Measurements from ENCODE around the gene GALNT4.
A peak's percentile ranks its signal among the peaks of the same experiment; 100 is the strongest.

The GALNT4 gene

DNA sequence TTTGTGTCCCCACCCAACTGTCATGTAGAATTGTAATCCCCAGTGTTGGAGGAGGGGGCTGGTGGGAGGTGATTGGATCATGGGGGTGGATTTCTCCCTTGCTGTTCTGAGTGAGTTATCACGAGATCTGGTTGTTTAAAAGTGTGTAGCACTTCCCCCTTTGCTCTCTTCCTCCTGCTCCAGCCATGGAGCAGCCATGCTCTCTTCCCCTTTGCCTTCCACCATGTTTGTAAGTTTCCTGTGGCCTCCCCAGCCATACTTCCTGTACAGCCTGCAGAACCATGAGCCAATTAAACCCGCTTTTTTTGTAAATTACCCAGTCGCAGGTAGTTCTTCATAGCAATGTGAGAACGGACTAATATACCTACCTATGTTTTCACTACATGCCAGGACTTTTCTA, 3.8 kb upstream of the GALNT4 start:
- no peak for DNase-seq

DNA sequence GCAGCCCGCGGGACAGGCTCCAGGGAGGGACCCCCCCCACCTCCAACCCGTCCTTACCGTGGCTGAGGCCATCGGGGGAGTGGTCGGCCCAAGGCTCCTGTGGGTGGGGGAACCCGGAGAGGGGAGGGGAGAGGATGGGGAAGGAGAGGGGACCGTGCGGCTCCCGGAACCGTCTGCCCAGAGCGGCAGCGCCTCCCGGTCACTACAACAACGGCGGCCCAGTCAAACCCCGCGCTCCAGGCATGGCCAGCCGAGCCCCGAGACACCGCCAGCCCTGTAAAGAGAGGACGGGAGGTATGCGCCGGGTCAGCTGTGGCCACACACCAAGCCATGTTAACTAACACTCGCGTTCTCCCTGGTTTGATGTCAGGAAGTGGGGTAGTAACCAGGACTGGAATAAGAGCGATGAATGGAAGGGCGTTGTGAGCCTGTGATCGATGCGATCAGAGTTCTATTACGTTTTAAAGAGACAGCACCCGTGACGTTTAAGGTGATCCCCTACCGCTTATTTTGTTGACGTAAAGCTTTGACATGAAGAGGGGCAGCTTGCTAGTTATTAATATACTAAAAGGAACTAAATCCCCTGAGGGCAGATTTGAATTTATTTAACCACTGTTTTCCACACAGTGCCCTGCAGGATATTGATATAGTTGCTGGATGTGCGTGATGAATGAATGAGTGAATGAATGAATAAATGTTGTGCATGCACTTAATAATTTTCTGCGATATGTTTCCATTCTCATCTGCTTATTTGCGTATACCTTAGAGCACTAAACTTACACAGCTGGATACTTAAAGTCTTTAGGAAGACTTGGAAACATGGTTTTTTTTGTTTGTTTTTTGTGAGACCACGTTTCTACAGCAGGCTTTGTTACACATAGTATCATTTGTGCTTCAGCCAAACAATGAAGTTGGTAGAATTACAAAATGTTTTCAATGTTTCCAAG, 1.5 kb upstream of the GALNT4 start, which contains the start of gene POC1B:
TSS of gene POC1B (minus strand) at position 224 of the 947 bp plus-strand sequence. CDS start at position 72, 152 bp downstream.
- peak; percentile 82 for DNase-seq

DNA sequence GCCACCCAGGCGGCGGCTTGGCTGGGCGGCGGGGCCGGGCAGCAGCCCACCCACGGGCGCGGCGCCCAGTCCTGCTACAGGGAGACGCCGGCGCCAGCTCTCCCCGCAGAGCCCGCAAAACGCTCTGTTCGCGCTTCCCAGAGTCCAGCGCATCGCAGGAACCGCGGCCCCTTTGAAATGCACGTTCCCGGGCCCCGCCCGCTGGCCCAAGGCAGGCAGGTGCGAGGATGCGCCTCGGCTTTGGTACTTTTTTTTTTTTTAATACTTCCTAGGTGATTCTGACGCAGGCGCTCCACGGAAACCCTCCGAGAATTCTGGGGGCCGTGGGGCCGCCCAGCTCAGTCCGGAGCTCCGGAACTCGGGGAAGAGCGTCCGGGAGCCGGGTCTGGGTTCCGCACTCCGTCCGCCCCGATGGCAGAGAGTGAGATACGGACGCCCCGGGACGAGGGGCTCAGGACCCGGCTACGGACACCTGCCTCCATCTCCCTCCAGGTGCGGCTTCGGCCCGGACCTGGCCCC, 768 bp upstream of the GALNT4 start:
- peak; percentile 13 for DNase-seq

DNA sequence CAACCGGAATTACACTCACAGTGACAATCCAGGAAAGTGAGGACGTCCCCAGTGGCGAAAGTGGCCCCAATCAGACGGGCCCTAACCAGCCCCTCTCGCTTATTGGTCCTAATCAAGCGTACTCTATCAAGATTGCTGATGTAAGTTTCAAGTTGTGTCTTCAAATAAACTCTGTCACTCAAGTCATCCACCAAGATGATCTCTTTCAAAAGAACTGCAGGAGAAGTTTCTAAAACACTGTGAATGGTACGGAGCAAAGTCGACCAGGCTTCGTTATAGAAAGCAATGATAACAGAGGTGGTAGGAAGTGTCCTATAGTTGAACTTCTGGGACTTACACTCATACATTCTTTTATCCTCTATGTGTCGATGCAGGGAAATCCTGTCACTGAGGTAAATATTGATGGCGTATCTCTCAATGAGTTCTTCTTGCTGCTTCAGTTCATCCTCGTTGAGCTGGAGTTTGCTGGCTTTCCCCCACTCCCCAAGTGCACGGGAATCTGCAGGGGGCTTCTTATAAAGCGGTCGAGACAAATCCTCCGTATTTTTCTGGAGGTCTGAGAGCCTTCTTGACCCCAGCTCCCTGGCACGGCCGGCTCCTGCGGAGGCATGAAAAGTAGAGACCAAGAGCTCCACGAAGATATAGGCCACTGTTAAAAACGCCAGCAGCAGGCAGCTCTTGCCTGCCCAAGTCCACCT, 604 bp downstream of the GALNT4 start:
- DNase-seq: no peak

DNA sequence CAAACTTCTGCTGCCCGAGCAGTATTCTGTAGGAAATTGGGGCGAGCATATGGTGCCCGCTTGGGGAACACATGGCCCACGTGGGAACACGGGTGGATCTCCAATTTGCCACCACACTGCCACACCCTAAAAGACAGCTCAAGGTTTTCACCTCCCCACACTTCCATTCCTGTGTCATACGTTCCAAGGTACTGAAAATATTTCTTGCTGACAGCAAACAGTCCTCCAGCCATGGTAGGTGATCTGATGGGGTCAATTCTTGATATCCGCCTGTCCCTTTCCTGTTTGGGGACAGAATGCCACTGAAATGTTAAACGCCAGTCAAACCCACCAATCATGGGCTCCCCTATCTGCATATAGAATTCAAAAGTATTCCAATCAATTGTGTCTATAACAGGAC, 1.2 kb downstream of the GALNT4 start:
- no peak for DNase-seq

DNA sequence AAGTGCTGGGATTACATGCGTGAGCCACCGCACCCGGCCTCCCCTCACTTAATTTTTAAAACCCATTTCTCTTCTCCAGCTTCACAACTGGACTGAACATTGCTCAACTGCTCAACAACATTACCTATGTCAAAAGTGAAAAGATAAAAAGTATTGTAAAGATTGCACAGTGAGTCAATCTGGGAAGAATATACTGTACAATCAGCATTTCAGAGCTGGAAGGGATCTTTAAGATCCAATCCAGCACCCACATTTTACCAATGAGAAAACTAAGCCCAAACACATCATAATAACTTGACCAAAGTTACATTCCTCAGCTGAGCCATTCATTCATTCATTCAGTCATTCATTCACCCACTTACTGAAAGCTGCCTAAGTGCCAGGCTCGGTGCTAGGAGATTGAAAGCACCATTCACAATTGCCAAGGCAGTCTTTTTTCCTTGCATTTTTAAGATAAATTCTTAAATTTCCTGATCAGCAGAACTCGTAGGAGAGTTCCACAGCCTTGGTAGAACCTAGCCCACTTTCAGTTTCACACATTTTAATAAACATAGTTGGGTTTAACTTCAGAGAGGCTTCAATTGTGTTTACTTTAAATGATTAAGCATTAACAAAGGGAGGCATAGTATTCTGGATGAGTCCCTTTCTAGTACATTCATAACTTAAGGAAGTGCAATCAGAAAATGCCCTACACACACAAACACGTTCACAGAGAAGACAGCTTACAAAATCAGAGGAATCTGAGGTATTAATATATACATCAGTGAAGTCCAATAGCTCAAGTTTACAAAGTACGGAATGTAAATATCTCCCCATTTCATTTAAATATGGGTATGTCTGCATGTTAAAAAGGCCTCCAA, 3.0 kb downstream of the GALNT4 start:
- no peak for DNase-seq

DNA sequence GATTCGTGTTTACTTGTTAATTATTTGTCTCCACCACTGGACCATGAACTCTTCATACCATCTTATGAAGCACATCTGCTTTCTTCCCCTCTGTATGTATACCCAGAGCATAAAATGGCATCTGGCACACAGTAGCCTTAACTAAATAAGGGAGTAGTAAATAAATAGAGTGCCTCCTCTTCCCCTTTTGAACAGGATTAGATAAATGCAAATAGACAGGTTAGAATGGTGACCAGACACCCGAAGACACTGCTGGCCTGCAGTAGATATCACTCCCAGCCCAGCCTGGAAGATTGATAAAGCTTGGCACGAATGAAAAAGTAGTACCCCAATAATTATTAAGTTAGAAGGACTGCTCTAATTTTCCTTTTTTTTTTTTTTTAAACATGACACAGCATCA, 6.9 kb downstream of the GALNT4 start:
- no peak for DNase-seq

DNA sequence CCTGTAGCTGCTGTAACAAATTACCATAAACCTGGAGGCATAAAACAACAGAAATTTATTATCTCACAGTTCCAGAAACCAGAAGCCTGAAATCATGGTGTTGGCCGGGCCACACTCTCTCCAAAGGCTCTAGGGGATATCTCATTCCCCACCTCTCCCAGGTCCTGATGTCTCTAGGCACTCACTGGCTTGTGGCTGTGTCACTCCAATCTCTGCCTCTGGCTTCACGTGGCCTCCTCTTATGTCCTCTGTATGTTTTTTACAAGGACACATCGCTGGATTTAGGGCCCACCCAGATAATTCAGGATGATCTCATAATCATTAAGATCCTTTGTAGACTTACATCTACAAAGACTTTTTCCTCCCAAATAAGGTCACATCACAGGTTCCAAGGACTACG, 8.0 kb downstream of the GALNT4 start:
- no peak for DNase-seq

DNA sequence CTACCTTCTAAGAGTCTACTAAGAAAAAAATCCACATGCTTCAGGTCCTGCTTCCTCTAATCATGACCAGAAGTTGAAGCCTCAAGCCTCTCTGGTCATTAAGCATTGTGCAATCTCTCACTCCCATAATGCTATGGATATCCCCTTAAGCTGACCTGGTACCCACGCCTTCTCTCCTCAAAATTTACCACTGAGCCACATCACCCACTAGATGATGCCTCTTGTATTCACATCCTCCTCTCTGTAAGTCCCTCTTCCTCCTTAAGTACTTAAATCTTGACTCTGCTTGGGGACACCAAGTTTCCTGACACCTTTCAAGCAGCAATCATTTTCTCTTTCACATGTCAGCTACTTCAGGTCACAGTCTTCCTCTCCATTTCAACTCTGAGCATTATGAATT, 9.8 kb downstream of the GALNT4 start:
- no peak for DNase-seq

DNA sequence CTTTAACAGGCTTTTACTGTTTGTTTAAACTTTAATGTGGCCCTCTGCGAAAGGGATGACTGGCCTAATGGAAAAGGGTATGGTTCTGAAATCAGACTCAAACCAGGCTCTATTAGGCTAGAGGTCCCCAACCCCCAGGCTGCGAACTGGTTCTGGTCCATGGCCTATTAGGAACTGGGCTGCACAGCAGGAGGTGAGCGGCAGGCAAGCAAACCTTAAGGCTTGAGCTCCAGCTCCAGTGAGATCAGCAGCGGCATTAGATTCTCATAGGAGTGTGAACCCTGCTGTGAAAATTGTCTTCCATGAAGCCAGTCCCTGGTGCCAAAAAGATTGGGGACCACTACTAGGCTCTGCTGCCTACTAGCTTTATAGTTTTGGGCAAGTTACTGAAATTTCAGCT, 11.1 kb downstream of the GALNT4 start:
- no peak for DNase-seq

DNA sequence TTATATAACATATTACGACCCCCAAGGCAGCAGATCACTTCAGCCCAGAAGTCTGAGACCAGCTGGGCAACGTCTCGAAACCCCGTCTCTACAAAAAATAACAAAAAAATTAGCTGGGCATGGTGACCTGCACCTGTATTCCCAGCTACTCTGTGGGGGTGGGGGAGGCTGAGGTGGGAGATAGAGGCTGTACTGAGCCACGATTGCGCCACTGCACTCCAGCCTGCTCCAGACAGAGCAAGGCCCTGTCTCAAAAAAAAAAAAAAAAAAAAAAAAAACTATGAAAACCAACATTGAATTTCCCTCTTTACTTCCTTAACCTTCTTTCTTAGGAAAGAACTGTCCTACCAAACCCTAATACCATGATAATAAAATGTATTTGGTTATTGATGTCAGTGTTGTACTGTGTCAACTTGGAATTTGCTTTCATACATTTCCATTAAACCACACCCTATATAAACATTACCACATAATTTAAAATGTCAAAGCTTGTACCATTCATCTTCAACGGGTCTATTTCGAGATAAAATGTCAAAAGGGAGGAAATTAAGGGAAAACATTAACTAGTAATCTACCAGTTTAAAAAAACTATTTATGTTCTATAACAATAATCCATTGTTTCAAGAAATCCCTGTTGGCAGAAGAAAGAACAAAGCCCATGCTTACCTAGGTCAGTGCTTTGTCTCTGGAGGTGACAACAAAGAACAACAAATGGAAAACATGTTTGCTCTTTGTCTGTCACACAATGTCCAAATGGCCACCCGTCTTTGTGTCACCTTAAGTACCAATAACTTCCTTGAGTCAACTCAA, 17.4 kb downstream of the GALNT4 start:
- DNase-seq: peak; percentile 21

DNA sequence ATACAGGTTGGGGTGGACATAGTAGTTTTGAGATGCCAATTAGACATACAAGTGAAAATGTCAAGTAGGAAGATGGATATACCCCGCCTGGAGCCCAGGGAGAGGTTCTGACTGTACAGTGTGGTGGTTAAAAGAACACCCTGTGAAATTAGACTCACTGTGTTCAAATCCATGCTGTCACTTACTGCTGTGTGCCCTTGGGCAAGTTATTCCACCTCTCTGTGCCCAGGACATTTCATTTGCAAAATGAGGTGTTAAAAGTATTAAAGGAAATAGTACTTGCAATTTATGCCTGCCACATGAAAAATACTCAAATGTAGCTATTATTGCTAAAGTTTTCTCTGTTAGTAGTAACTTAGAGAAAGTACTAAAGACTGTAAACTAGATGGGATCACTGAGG, 18.5 kb downstream of the GALNT4 start:
- no peak for DNase-seq

DNA sequence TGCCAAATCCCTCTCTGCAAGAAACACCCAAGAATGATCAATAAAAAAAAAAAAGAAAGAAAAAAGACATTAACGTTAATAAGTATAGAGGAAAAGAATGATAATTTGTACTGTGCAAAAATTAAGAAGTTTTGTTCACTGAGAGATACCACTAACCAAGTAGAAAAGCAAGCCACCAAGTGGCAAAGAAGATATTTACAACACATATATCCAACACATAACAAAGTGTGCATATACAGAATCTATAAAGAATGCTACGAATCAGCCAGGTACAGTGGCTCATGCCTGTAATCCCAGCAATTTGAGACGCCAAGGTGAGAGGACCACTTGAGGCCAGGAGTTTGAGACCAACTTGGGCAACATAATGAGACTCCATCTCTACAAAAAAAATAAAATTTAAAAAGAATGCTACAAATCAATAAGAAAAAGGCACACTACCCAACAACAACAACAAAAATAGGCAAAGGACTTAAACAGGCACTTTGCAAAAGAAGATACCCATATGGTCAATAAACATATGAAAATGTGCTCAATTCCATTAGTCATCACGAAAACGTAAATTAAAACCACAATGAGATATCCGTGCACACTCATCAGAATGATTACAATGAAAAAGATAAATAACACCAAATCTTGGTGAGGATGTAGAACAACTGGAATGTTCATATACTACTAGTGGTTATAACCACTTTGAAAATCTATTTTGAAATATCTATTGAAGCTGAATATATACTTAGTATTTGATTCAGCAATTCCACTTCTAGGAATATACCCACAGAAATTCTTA, 19.8 kb downstream of the GALNT4 start:
- no peak for DNase-seq

DNA sequence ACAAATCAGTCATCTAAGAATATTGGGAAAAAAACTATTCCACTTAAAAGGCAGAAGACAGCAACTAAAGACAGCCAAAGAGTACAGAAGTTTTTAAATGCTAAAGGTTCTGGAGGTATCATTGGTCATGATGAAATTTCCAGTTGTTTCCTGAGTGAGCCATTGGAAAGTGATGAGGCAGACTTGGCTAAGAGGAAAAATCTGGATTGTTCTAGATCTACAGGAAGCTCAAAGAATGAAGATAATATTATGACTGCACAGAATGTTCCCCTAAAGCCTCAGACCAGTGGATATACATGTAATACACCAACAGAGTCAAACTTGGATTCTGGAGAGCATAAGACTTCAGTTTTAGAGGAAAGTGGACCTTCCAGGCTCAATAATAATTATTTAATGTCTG, 22.8 kb downstream of the GALNT4 start:
- no peak for DNase-seq

DNA sequence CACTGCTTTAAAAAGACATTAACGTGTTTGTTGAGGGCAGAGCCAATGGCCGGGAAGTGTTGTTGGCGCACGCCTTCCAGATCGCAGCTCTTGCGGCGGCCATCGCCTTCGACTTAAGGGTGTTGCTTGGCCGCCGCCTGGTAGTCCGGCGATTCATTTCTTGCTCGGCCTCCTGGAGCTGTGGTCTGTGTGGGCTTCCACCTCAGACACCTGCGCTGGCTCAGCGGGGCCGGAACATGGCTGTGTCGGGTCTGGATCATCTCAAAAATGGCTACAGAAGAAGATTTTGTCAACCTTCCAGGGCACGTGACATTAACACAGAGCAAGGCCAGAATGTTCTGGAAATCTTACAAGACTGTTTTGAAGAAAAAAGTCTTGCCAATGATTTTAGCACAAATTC, 24.7 kb downstream of the GALNT4 start:
- no peak for DNase-seq

DNA sequence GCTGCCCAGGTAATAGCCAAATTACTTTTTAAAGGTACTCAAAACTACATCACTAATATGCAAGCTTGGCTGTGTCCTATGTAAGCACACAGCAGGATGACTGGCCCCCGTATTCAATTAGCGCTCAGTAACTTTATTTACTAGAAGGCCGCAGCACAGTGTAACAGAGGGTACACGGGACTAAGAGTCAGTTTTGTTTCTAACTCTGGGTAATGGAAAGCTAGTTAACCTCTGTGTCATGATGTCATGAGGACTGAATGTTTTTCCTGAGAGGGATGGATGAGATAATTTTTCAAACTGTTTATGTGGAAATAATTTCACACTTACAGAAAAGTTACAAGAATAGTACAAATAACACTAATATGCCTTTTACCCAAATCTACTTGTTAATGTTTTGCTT, 27.1 kb downstream of the GALNT4 start:
- no peak for DNase-seq

DNA sequence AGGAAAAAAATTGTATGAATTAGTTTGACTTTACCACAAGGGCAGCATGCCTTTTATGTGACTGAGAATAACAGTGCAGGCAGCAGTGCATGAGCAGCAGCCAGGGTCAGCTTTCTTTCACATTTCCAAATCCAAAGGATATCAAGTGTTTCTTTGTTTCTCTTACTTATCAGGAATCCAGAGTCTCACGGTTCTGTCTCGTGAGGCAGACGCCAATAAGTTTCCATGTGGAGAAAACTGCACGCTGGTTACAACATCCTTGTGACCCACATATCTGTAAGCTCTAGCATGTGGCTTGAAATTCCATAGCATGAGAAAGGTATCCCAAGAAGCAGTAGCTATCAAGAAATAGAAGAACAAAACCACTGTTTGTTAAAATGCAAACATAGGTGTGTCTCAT, 27.6 kb downstream of the GALNT4 start:
- DNase-seq: no peak

DNA sequence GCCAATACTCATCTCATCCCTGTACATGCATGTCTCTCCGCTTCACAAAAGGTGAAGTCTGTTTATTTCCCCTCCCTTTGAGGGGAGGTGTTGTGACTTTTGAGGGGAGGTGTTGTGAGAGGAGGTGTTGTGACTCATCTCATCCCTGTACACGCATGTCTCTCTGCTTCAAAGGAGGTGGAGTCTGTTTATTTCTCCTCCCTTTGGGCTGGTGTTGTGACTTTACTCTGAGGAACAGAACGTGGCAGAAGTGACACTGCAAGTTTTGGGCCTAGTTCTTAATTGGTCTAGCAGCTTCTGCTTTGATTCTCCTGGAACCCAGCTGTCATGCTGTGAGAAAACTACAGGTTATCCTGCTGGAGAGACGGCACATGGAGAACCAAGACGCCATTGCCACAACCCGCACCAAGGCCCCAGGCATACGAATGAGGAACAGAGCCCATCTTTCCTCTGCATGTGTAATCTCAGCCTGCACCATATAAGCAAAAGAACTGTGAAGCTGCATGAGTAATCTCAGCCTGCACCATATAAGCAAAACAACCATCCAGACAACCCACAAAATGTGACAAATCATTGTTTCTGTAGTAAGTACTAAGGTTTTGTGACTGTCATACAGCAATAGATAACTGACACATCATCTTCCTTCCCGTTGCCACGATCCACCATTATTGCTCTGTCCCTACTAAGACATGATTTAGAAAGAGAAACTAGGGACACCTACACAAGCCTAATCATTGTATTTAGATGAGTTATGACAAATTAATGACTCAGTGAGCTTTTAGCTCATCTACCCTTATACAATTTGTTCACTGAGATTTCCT, 30.0 kb downstream of the GALNT4 start:
- no peak for DNase-seq

DNA sequence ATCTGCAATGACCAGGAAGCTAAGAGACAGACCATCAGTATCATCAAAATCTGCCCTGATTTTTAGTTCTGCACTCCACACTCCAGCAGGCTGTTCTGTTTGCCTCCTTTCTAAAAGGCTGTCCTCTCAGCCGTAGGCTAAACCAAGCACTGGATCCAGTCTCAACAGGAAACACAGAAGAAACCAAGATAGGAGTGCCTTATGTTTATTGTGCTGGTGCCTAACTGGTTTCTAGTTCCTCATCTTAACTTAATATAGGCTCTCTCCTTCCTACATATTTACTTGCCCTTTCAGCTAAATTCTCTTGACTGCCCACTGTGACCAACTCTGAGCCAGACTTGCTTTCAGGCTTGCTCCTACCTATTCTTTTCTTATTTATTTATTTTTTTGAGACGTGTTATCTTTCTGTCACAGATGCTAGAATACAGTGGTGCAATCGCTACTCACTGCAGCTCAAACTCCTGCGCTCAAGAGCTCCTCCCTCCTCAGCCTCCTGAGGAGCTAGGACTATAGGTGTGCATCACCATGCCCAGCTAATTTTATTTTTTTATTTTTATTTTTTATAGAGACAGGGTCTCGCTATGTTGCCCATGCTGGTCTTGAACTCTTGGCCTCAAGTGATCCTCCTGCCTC, 30.8 kb downstream of the GALNT4 start:
- no peak for DNase-seq

DNA sequence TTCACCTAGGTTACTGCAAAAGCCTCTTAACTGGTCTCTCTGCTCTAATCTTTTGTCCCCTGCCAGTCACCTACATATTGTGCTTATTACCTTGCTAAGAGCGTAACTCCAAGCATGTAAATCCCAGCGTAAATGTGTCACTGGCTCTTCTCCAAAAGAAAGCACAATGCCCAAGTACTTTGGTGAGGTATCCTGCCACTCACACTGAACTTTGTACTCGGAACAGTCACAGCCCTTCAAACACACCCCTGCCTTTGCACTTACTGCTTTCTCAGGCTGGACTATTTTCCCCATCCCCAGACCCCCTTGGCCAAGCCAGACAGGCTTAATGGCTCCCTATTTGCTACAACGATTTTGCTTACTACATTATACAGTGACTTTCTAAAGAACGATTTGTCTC, 31.7 kb downstream of the GALNT4 start:
- DNase-seq: no peak
